Fibroblast of mammary gland (primary cell): Measurements from ENCODE around the gene DOCK3.
A peak's percentile ranks its signal among the peaks of the same experiment; 100 is the strongest.

Source experiments
- DNase-seq: peaks from one replicate; pipeline ENCODE4 v3.0.0-alpha.2; 2010; ENCODE audit warnings: low read depth
- H3K4me3 ChIP-seq: 2 replicates; pipeline ENCODE4 v1.5.1; 2011; ENCODE audit warnings: low read depth, mild to moderate bottlenecking, low read length, moderate library complexity; ENCODE audit not compliant: control insufficient read depth
- TF ChIP-seq, protein P1 (sequence below): conservative IDR thresholded peaks from 2 replicates; pipeline ENCODE4 v1.5.1; 2011; ENCODE audit warnings: low read depth, low read length, inconsistent platforms; ENCODE audit not compliant: control insufficient read depth, insufficient read depth

Gene DOCK3

GRCh38 chr3:50639055-50639494 lies 35.7 kb upstream of the DOCK3 start:
- TF ChIP-seq, protein P1, sequence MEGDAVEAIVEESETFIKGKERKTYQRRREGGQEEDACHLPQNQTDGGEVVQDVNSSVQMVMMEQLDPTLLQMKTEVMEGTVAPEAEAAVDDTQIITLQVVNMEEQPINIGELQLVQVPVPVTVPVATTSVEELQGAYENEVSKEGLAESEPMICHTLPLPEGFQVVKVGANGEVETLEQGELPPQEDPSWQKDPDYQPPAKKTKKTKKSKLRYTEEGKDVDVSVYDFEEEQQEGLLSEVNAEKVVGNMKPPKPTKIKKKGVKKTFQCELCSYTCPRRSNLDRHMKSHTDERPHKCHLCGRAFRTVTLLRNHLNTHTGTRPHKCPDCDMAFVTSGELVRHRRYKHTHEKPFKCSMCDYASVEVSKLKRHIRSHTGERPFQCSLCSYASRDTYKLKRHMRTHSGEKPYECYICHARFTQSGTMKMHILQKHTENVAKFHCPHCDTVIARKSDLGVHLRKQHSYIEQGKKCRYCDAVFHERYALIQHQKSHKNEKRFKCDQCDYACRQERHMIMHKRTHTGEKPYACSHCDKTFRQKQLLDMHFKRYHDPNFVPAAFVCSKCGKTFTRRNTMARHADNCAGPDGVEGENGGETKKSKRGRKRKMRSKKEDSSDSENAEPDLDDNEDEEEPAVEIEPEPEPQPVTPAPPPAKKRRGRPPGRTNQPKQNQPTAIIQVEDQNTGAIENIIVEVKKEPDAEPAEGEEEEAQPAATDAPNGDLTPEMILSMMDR: no peak
- no peak overlapping the region for H3K4me3 ChIP-seq
- peak; percentile 77 for DNase-seq

GRCh38 chr3:50642382-50642781 lies 32.3 kb upstream of the DOCK3 start:
- no peak overlapping the region for H3K4me3 ChIP-seq
- TF ChIP-seq, protein P1: no peak
- DNase-seq: no peak

GRCh38 chr3:50644561-50644960 lies 30.2 kb upstream of the DOCK3 start:
- DNase-seq: no peak
- TF ChIP-seq, protein P1: no peak
- H3K4me3 ChIP-seq: no peak overlapping the region

GRCh38 chr3:50645378-50645777 lies 29.3 kb upstream of the DOCK3 start:
- no peak for DNase-seq
- H3K4me3 ChIP-seq: no peak overlapping the region
- TF ChIP-seq, protein P1: no peak

DNA sequence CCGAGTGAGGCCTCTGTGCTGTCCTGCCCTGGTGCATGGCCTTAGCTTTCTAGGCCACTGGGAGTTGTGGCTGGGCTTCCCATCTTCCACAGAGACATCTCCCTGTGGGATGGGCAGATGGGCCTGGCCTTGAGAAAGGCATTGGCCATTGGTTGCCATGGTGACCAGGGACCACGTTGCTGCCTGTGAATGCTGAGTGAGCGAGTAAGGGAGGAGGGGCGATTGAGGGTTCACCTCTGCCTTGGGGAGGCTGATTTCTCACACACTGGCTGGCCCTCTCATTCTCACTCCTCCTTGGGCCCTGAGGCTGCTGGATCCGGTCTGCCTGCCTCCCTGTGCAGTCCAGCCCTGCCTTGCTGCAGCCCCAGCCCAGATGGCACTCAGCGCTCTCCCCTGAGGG lies 26.4 kb upstream of the DOCK3 start:
- no peak overlapping the region for H3K4me3 ChIP-seq
- TF ChIP-seq, protein P1: no peak
- peak; percentile 22 for DNase-seq

DNA sequence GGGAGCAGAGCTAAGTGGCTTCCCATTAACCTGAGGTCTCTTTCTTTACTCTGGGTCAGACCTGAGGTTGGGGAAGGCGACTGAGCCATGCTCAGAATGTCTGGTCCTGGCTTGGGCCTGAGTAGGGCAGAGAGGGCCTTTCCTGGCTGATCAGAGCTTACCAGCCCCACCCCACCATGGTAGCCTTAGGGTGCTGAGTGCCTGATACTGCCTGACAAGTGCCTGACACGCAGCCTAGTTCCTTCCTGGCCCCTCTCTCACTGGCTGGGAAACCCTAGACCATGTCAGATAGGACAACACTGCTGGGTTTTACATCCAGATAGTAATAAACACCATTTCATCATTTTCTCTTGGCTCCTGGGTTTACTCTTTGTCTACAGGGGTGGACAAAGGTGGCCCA lies 25.8 kb upstream of the DOCK3 start:
- TF ChIP-seq, protein P1: no peak
- no peak overlapping the region for H3K4me3 ChIP-seq
- no peak for DNase-seq

GRCh38 chr3:50649451-50649931 lies 25.2 kb upstream of the DOCK3 start:
- H3K4me3 ChIP-seq: no peak overlapping the region
- no peak for DNase-seq
- TF ChIP-seq, protein P1: no peak
